Measurements from ENCODE around the gene ANKRD13D.
A peak's percentile ranks its signal among the peaks of the same experiment; 100 is the strongest.

Gene ANKRD13D

GRCh38 chr11:67285541-67286498 is 3.3 kb upstream of the ANKRD13D start:
- no peak for DNase-seq (ENCODE audit: low read depth)

- no peak for DNase-seq (ENCODE audit: low read depth)
Observed at GRCh38 chr11:67286621-67287333, 2.3 kb upstream of the ANKRD13D start.

- DNase-seq (ENCODE audit: low read depth): no peak
Observed at GRCh38 chr11:67287355-67288197, 1.5 kb upstream of the ANKRD13D start.

- DNase-seq (ENCODE audit: low read depth): no peak
Observed at GRCh38 chr11:67288198-67288451, 978 bp upstream of the ANKRD13D start.

- DNase-seq (ENCODE audit: low read depth): peak; percentile 88
Observed at GRCh38 chr11:67288452-67289225, 464 bp upstream of the ANKRD13D start.

- DNase-seq (ENCODE audit: low read depth): no peak
Observed at GRCh38 chr11:67289651-67290479, 762 bp downstream of the ANKRD13D start.

- no peak for DNase-seq (ENCODE audit: low read depth)
Observed at GRCh38 chr11:67290801-67291200, 1.7 kb downstream of the ANKRD13D start.

- no peak for DNase-seq (ENCODE audit: low read depth)
Observed at GRCh38 chr11:67291481-67292381, 2.6 kb downstream of the ANKRD13D start.

GRCh38 chr11:67292671-67293070 is 3.6 kb downstream of the ANKRD13D start:
- no peak for DNase-seq (ENCODE audit: low read depth)

- no peak for DNase-seq (ENCODE audit: low read depth)
Observed at GRCh38 chr11:67293090-67293489, 4.0 kb downstream of the ANKRD13D start.

GRCh38 chr11:67295846-67296245 is 6.7 kb downstream of the ANKRD13D start:
- no peak for DNase-seq (ENCODE audit: low read depth)

GRCh38 chr11:67298786-67299185 is 9.7 kb downstream of the ANKRD13D start:
- no peak for DNase-seq (ENCODE audit: low read depth)

GRCh38 chr11:67299471-67300191 is 10.5 kb downstream of the ANKRD13D start:
- no peak for DNase-seq (ENCODE audit: low read depth)

- no peak for DNase-seq (ENCODE audit: low read depth)
Observed at GRCh38 chr11:67300256-67300755, 11.2 kb downstream of the ANKRD13D start.

- no peak for DNase-seq (ENCODE audit: low read depth)
Observed at GRCh38 chr11:67300756-67301312, 11.7 kb downstream of the ANKRD13D start.

- no peak for DNase-seq (ENCODE audit: low read depth)
Observed at GRCh38 chr11:67301313-67301921, 12.3 kb downstream of the ANKRD13D start.

- DNase-seq (ENCODE audit: low read depth): no peak
Observed at GRCh38 chr11:67301951-67302516, 12.9 kb downstream of the ANKRD13D start.
